Right atrium auricular region (tissue), 2 donors: Measurements from ENCODE around the gene KIFC1. TPM values are rescaled to one million over a fixed set of nuclear protein-coding genes. Genes with fewer than 3 reads are reported as not detected.

ENCODE experiments used
- DNase-seq: peaks from one replicate; pipeline ENCODE4 v3.0.0-alpha.2; 2019; ENCODE audit warnings: low spot score
- H3K27ac ChIP-seq, 2 donors: fragments of 200-600 bp; sonication (generic); 1 replicate in 1 of 2; 2 replicates in 1 of 2; pipeline ENCODE4 v1.5.1; 2016 to 2019
- H3K27me3 ChIP-seq, 2 donors: fragments of 200-600 bp; sonication (generic); one replicate each; pipeline versions ENCODE4 v1.5.1 to v1.6.0; 2017 to 2019
- H3K36me3 ChIP-seq: fragments of 200-600 bp; sonication (generic); one replicate; pipeline ENCODE4 v1.5.1; 2016
- H3K4me1 ChIP-seq, 2 donors: fragments of 200-600 bp; sonication (generic); one replicate each; pipeline versions ENCODE4 v1.5.1 to v1.6.0; 2017 to 2019
- H3K4me3 ChIP-seq, 2 donors: fragments of 200-600 bp; sonication (generic); 1 replicate in 1 of 2; 2 replicates in 1 of 2; pipeline ENCODE4 v1.5.1; 2017 to 2019; ENCODE audit warnings: mild to moderate bottlenecking in 1 of 2, moderate library complexity in 1 of 2
- H3K9me3 ChIP-seq, 2 donors: fragments of 200-600 bp; sonication (generic); one replicate each; pipeline ENCODE4 v1.5.1; 2019
- total RNA-seq, 2 donors: library from RNA; depleted of rRNA; stranded (reverse); fragments of >200 nt; gene quantifications; one replicate each; pipeline ENCODE4 v1.1.0, GENCODE V29; 2016
- TF ChIP-seq, protein P1 (sequence below), 2 donors: fragments of 200-600 bp; sonication (generic); IDR thresholded peaks; one replicate each; pipeline ENCODE4 v1.5.1; 2019; ENCODE audit warnings: antibody characterized with exemption in 2 of 2

Gene KIFC1
- total RNA-seq, 2 donors from 2014 or later, result 0.59 to 1.6 TPM

DNA sequence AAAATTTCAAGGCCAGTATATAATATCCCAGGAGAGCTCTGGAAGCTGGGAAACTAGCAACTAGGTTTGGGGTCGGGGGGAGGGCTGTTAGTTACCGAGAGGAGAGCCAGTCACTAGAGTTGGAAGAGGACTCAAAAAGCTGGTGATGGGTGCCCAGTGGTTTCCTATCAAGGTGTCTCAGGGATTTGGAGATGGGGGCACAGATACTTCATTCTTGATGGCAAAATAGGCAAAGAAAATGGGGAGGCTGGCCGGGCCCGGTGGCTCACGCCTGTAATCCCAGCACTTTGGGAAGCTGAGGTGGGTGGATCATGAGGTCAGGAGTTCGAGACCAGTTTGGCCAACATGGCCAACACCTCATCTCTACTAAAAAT is 20.0 kb downstream of the KIFC1 start:
- peaks cover 0 to 37% of the 10 kb centered on the region in 2 donors for H3K4me1 ChIP-seq
- H3K27me3 ChIP-seq, result no peaks in the 10 kb centered on the region
- DNase-seq, result no peak
- no peaks in the 10 kb centered on the region for H3K9me3 ChIP-seq
- TF ChIP-seq, protein P1, sequence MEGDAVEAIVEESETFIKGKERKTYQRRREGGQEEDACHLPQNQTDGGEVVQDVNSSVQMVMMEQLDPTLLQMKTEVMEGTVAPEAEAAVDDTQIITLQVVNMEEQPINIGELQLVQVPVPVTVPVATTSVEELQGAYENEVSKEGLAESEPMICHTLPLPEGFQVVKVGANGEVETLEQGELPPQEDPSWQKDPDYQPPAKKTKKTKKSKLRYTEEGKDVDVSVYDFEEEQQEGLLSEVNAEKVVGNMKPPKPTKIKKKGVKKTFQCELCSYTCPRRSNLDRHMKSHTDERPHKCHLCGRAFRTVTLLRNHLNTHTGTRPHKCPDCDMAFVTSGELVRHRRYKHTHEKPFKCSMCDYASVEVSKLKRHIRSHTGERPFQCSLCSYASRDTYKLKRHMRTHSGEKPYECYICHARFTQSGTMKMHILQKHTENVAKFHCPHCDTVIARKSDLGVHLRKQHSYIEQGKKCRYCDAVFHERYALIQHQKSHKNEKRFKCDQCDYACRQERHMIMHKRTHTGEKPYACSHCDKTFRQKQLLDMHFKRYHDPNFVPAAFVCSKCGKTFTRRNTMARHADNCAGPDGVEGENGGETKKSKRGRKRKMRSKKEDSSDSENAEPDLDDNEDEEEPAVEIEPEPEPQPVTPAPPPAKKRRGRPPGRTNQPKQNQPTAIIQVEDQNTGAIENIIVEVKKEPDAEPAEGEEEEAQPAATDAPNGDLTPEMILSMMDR (IDR thresholded peaks at IDR 0.05), result no peak
- peak overlapping the region; percentile 91 to 95 for H3K4me3 ChIP-seq
- peak overlapping the region; percentile 98 to 100 for H3K27ac ChIP-seq
- H3K36me3 ChIP-seq, result peaks cover 39% of the 10 kb centered on the region

DNA sequence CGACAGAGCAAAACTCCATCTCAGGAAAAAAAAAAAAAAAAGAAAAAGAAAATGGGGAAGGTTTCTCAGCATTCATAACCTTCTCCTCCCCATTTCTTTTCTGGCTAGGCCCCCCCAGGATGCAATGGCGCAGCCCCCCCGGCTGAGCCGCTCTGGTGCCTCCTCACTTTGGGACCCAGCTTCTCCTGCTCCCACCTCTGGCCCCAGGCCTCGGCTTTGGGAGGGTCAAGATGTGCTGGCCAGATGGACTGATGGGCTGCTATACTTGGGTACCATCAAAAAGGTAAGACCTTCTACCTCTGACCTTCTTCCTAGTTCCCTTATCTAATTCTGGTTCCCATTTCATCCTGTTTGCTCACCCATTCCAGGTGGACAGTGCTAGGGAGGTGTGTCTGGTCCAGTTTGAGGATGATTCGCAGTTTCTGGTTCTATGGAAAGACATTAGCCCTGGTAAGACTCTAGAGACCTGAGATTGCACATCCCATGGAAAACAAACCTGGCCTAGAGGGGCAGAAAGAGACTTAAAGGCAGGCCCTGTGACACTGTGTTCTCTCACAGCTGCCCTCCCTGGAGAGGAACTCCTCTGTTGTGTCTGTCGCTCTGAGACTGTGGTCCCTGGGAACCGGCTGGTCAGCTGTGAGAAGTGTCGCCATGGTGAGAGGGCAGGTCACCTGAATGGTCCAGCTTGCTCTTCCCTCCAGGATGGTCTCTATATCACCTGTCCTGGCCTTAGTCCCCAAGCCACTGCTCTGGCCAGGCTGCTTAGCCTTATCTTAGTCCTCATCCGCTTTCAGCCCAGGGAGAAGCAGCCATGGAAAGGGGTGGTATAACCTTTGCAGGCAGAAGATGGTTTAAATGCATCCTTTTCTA is 20.8 kb downstream of the KIFC1 start:
- H3K4me3 ChIP-seq, result no peak overlapping the region

DNA sequence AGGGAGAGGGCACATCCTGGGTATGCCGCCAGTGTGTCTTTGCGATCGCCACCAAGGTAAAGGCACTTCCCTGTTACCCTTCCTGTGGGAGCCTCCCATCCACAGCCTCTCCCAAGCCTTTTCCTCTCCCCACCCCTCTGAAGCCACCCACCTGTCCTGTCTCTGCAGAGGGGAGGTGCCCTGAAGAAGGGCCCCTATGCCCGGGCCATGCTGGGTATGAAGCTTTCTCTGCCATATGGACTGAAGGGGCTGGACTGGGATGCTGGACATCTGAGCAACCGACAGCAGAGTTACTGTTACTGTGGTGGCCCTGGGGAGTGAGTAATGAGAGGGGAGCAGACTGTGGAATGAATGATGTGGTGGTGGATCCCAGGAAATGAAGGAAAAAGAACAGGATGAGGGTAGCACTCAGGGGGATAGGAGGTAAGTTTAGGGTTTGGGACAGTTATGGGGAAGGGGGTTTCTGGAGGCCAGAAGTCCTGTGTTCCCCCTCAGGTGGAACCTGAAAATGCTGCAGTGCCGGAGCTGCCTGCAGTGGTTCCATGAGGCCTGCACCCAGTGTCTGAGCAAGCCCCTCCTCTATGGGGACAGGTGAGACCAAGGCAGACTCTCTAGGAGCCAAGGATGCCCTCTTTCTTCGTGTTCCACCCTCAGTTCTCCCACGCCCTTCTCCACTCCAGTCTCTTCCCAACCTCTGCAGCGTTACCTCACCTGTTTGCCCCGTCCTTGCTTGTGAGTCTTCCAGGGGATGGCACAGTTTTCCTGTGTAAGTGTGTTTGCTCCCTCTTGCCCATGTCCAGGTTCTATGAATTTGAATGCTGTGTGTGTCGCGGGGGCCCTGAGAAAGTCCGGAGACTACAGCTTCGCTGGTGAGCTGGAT is 21.9 kb downstream of the KIFC1 start:
- Histone ChIP-seq H3K9me3 (no peaks in the 10 kb centered on the region), H3K27ac (no peak overlapping the region), H3K4me1 (peaks cover 0 to 50% of the 10 kb centered on the region in 2 donors), H3K27me3 (no peaks in the 10 kb centered on the region), H3K4me3 (no peak overlapping the region), H3K36me3 (peaks cover 39% of the 10 kb centered on the region)
- no peak for DNase-seq
- TF ChIP-seq, protein P1 (IDR thresholded peaks at IDR 0.05), result no peak

More for the DNA sequence above, 20.8 kb downstream of the KIFC1 start:
- TF ChIP-seq, protein P1 (IDR thresholded peaks at IDR 0.05), result no peak
- Histone ChIP-seq H3K9me3 (no peaks in the 10 kb centered on the region), H3K4me1 (peaks cover 0 to 44% of the 10 kb centered on the region in 2 donors), H3K27ac (peak overlapping the region; percentile 98 to 100), H3K36me3 (peaks cover 39% of the 10 kb centered on the region), H3K27me3 (no peaks in the 10 kb centered on the region)
- DNase-seq, result no peak

DNA sequence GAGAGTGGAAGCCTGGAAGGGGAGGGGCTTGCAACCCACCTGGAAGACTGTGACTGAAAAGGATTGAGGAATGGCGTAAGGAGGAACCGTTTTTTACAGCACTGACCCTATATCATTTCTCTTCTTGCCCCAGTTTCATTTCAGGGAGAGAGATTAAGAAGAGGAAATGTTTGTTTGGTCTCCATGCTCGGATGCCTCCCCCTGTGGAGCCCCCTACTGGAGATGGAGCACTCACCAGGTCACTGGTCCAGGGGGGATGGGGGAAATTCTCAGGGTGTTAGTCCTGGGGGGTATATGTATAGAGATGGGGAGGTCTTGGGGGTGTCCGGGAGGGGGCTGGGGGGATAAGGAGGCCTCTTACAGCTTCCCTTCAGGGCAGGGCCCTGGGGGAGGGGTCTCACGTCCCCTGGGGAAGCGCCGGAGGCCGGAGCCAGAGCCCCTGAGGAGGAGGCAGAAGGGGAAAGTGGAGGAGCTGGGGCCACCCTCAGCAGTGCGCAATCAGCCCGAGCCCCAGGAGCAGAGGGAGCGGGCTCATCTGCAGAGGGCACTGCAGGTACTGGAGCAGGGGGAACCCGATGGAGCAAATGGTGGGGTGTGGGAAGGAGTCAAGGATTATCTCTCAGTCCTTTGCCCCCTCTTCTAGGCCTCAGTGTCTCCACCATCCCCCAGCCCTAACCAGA is 23.1 kb downstream of the KIFC1 start:
- H3K27ac ChIP-seq, result no peak overlapping the region

DNA sequence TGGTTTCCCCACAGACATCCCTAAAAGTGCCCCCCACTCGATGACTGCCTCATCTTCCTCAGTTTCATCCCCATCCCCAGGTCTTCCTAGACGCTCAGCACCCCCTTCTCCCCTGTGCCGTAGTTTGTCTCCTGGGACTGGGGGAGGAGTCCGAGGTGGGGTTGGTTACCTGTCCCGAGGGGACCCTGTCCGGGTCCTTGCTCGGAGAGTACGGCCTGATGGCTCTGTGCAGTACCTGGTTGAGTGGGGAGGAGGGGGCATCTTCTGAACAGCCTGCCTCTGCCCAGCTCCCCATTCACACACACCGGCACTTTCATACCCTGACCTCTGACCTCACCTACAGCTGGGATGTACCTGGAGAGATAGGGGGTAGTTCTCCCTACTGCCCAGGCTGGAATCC is 24.2 kb downstream of the KIFC1 start:
- no peak overlapping the region for H3K4me3 ChIP-seq
- TF ChIP-seq, protein P1 (IDR thresholded peaks at IDR 0.05), result no peak
- no peak for DNase-seq
- H3K27ac ChIP-seq, result no peak overlapping the region
- H3K27me3 ChIP-seq, result no peaks in the 10 kb centered on the region
- peaks cover 0 to 57% of the 10 kb centered on the region in 2 donors for H3K4me1 ChIP-seq
- no peaks in the 10 kb centered on the region for H3K9me3 ChIP-seq
- H3K36me3 ChIP-seq, result peaks cover 39% of the 10 kb centered on the region

More for the DNA sequence above, 23.1 kb downstream of the KIFC1 start:
- H3K4me3 ChIP-seq, result no peak overlapping the region
- H3K27me3 ChIP-seq, result no peaks in the 10 kb centered on the region
- TF ChIP-seq, protein P1 (IDR thresholded peaks at IDR 0.05), result no peak
- H3K4me1 ChIP-seq, result peaks cover 0 to 55% of the 10 kb centered on the region in 2 donors
- no peaks in the 10 kb centered on the region for H3K9me3 ChIP-seq
- peaks cover 39% of the 10 kb centered on the region for H3K36me3 ChIP-seq
- no peak for DNase-seq
